ENCODE results near the gene BSN.
"Not testable (repeated sequence)": the region's sequence is repeated elsewhere in the genome, so short reads cannot be mapped to it uniquely, and the experiment has no call there.

Gene BSN

DNA sequence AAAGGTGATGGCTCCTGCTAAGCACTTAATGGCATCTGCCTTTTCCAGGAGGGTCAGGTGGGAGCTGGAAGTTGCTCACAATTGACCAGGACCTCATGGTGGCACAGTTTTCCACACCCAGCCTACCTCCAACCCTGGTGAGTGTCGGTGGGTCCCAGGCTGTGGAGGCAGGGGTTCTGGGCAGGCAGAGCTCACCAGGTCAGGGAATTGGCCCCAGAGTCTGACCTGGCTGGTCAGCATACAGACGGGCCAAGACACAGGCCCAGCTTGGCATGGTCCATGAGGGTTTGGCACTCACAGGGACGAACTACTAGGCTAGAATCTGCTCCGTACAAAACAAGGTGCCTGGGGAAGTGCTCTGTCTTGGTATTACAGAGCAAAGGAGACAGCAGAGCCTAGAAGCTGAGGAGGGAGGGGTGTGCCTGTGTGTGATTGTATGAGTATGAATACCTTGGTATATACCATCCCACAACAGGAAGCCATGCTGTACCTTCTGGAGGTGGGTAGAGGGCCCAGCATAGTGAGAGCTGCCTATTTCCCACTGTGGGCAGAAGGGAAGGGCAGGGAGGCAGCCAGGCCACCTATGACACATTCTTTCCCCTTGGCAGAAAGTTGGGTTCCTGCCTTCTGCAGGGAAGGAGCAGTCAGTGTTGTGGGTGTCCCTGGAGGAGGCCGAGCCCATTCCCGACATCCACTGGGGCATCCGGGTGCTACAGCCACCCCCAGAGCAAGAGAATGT lies 126.4 kb downstream of the BSN start:
- no peak for TF ChIP-seq CTCF (IDR thresholded peaks at IDR 0.05; ENCODE audit: low read depth, low read length)
- Histone ChIP-seq H3K27me3 (ENCODE audit: insufficient read depth, low read depth, severe bottlenecking) (no peaks in the 10 kb centered on the region), H3K36me3 (peaks cover 78% of the 10 kb centered on the region), H3K27ac (no peak overlapping the region), H3K9me3 (ENCODE audit: severe bottlenecking) (no peaks in the 10 kb centered on the region), H3K4me3 (ENCODE audit: low read depth, low read length) (no peak overlapping the region)
- no peak for DNase-seq

- no peak overlapping the region for H3K4me3 ChIP-seq (ENCODE audit: low read depth, low read length)
- no peak for TF ChIP-seq CTCF (IDR thresholded peaks at IDR 0.05; ENCODE audit: low read depth, low read length)
- H3K27ac ChIP-seq, result no peak overlapping the region
- H3K9me3 ChIP-seq (ENCODE audit: severe bottlenecking), result no peaks in the 10 kb centered on the region
- H3K27me3 ChIP-seq (ENCODE audit: insufficient read depth, low read depth, severe bottlenecking), result no peaks in the 10 kb centered on the region
- no peak for DNase-seq
- H3K36me3 ChIP-seq, result peaks cover 73% of the 10 kb centered on the region
These were observed 126.9 kb downstream of the BSN start for GRCh38 chr3:49681232-49681522.

DNA sequence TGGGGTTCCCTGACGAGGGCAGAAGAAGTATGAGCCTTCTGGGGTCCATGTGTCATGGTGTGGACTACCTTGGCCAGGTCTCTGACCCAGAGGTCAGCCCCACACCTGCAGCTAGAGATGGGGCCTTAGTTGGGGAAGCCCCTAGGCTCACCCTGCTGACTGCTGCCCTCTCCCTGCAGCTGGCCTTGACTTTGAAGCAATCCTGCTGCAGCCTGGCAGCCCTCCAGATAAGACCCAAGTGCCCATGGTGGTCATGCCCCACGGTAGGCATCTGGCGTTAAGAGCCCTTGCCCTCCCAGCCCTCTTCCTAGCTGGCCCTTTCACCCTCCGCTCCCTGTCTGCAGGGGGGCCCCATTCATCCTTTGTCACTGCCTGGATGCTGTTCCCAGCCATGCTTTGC lies 127.3 kb downstream of the BSN start:
- no peaks in the 10 kb centered on the region for H3K9me3 ChIP-seq (ENCODE audit: severe bottlenecking)
- H3K27me3 ChIP-seq (ENCODE audit: insufficient read depth, low read depth, severe bottlenecking), result no peaks in the 10 kb centered on the region
- no peak overlapping the region for H3K4me3 ChIP-seq (ENCODE audit: low read depth, low read length)
- H3K36me3 ChIP-seq, result peaks cover 69% of the 10 kb centered on the region
- no peak overlapping the region for H3K27ac ChIP-seq
- TF ChIP-seq CTCF (IDR thresholded peaks at IDR 0.05; ENCODE audit: low read depth, low read length), result no peak
- DNase-seq, result no peak

GRCh38 chr3:49683162-49683561 lies 128.9 kb downstream of the BSN start:
- H3K36me3 ChIP-seq, result peaks cover 53% of the 10 kb centered on the region

GRCh38 chr3:49684453-49684852 lies 130.2 kb downstream of the BSN start:
- H3K36me3 ChIP-seq, result peaks cover 42% of the 10 kb centered on the region
- not testable (repeated sequence) for H3K27ac ChIP-seq; DNase-seq; H3K4me3 ChIP-seq (ENCODE audit: low read depth, low read length); H3K27me3 ChIP-seq (ENCODE audit: insufficient read depth, low read depth, severe bottlenecking); H3K9me3 ChIP-seq (ENCODE audit: severe bottlenecking)

More at GRCh38 chr3:49683162-49683561, 128.9 kb downstream of the BSN start:
- Histone ChIP-seq H3K9me3 (ENCODE audit: severe bottlenecking) (no peaks in the 10 kb centered on the region), H3K27ac (no peak overlapping the region), H3K4me3 (ENCODE audit: low read depth, low read length) (no peak overlapping the region), H3K27me3 (ENCODE audit: insufficient read depth, low read depth, severe bottlenecking) (no peaks in the 10 kb centered on the region)
- no peak for TF ChIP-seq CTCF (IDR thresholded peaks at IDR 0.05; ENCODE audit: low read depth, low read length)
- no peak for DNase-seq

GRCh38 chr3:49685103-49685502 lies 130.8 kb downstream of the BSN start:
- H3K27ac ChIP-seq; H3K27me3 ChIP-seq (ENCODE audit: insufficient read depth, low read depth, severe bottlenecking); H3K4me3 ChIP-seq (ENCODE audit: low read depth, low read length); H3K9me3 ChIP-seq (ENCODE audit: severe bottlenecking); DNase-seq: not testable (repeated sequence)
- H3K36me3 ChIP-seq, result peaks cover 36% of the 10 kb centered on the region

DNA sequence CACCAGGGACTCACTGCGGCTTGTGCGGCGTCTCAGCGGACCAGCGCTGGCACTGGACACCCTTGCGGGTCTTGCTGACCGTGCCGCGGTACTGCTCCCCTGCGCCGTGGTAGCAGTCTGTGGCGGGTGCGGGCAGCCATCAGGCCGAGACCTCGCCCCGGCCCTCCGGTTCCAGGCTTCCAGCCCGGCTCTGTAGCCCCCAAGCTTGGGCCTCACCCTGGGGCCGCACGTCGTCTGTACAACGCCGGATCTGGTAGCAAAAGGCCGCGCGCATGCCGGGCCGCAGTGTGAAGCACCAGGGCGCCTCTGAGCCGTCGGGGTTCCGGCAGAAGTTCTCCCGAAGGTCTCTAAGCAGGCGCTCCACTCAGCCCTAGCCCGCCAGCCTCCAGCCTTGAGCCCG lies 131.6 kb downstream of the BSN start:
- H3K4me3 ChIP-seq (ENCODE audit: low read depth, low read length); DNase-seq; H3K27ac ChIP-seq; H3K9me3 ChIP-seq (ENCODE audit: severe bottlenecking); H3K27me3 ChIP-seq (ENCODE audit: insufficient read depth, low read depth, severe bottlenecking): not testable (repeated sequence)
- H3K36me3 ChIP-seq, result peaks cover 28% of the 10 kb centered on the region

- not testable (repeated sequence) for H3K27ac ChIP-seq; H3K27me3 ChIP-seq (ENCODE audit: insufficient read depth, low read depth, severe bottlenecking); H3K9me3 ChIP-seq (ENCODE audit: severe bottlenecking)
- peaks cover 25% of the 10 kb centered on the region for H3K36me3 ChIP-seq
- DNase-seq, result peak; percentile 35
- peak overlapping the region; percentile 38 for H3K4me3 ChIP-seq (ENCODE audit: low read depth, low read length)
These were observed 132.1 kb downstream of the BSN start for GRCh38 chr3:49686346-49686745.

DNA sequence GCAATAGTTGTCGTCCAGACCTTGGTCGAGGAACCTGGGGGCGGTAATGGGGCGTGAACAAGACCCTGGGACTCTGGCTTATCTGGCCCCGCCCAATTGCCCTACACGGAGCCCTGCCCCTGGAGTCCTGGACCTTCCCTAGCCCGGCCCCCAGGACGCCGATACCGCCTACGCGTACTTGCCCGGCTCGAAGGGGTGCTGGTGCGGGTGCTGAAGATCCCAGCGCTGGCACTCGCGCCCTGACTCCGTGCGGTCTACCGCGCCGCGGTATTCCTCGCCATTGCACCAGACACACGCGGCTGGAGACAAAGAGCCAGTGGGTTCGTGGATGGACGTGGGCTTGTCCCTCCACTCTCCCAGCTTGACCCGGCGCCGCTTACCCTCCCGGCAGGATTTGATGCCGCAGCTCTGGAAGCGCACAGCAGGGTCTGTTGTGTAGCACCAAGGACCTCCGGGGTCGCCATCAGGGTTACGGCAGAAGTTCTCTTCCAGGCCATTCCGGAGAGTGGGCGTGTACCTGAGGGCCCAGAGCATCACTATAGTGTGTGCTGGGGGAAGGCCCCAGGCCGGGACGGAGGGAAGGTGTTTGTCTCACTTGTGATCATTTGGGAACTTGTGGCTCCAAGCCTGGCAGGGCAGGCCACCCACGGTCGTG lies 132.6 kb downstream of the BSN start:
- H3K27ac ChIP-seq, result not testable (repeated sequence)
- peaks cover 20% of the 10 kb centered on the region for H3K36me3 ChIP-seq

DNA sequence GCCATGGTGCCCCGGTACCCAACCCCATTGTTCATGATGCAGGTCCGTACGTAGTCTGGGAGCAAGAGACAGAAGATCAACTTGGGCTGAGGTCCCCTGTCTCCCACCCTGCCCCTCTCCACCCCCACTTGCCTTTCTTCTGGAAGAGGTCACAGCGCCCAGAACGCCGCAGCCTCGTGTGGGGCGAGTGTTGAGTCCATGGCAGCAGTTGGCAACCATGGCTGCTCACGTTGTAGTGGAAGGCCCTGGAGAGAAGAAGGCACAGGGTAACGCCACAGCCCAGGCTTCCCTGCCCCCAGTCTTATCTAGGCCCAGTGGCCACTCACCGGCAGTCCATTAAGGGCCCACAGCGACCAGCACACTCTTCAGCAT lies 133.1 kb downstream of the BSN start:
- H3K9me3 ChIP-seq (ENCODE audit: severe bottlenecking); H3K4me3 ChIP-seq (ENCODE audit: low read depth, low read length); DNase-seq; H3K27me3 ChIP-seq (ENCODE audit: insufficient read depth, low read depth, severe bottlenecking); H3K27ac ChIP-seq: not testable (repeated sequence)
- peaks cover 15% of the 10 kb centered on the region for H3K36me3 ChIP-seq

More for the DNA sequence above, 132.6 kb downstream of the BSN start:
- H3K4me3 ChIP-seq (ENCODE audit: low read depth, low read length), result peak overlapping the region; percentile 38
- H3K9me3 ChIP-seq (ENCODE audit: severe bottlenecking); H3K27me3 ChIP-seq (ENCODE audit: insufficient read depth, low read depth, severe bottlenecking): not testable (repeated sequence)
- DNase-seq, result peak; percentile 71
